Hepatocyte (in vitro differentiated cells): ENCODE data around the gene RNASEL. TPM values are rescaled to one million over a fixed set of nuclear protein-coding genes. Genes with fewer than 3 reads are reported as not detected.
A peak's percentile ranks its signal among the peaks of the same experiment; 100 is the strongest.

Experiments used
- DNase-seq: peaks from one replicate; pipeline ENCODE4 v3.0.0-alpha.2; 2016; ENCODE audit warnings: low spot score
- H2AFZ ChIP-seq: fragments of 200-600 bp; sonication (generic); 2 replicates; pipeline ENCODE4 v1.6.0; 2016; ENCODE audit warnings: antibody characterized with exemption, mild to moderate bottlenecking
- H3K27ac ChIP-seq: fragments of 200-600 bp; sonication (generic); 2 replicates; pipeline ENCODE4 v1.5.1; 2016; ENCODE audit warnings: mild to moderate bottlenecking
- H3K27me3 ChIP-seq: fragments of 200-600 bp; sonication (generic); 2 replicates; pipeline ENCODE4 v1.6.1; 2016
- H3K36me3 ChIP-seq: fragments of 200-600 bp; sonication (generic); replicated peaks from 2 replicates; pipeline ENCODE4 v1.5.1; 2016; ENCODE audit warnings: low read depth; ENCODE audit not compliant: insufficient read depth
- H3K4me1 ChIP-seq: fragments of 200-600 bp; sonication (generic); 2 replicates; pipeline ENCODE4 v1.5.1; 2016; ENCODE audit warnings: mild to moderate bottlenecking, moderate library complexity; ENCODE audit not compliant: insufficient read depth
- H3K4me2 ChIP-seq: fragments of 200-600 bp; sonication (generic); 2 replicates; pipeline ENCODE4 v1.6.0; 2016
- H3K4me3 ChIP-seq: fragments of 200-600 bp; sonication (generic); 2 replicates; pipeline ENCODE4 v1.5.1; 2016; ENCODE audit warnings: mild to moderate bottlenecking
- H3K79me2 ChIP-seq: fragments of 200-600 bp; sonication (generic); 2 replicates; pipeline ENCODE4 v1.6.0; 2017; ENCODE audit warnings: mild to moderate bottlenecking
- H3K9me2 ChIP-seq: fragments of 200-600 bp; sonication (generic); replicated peaks from 2 replicates; pipeline ENCODE4 v1.6.0; 2017; ENCODE audit warnings: mild to moderate bottlenecking; ENCODE audit not compliant: insufficient read depth
- H3K9me3 ChIP-seq: fragments of 200-600 bp; sonication (generic); 2 replicates; pipeline ENCODE4 v1.5.1; 2016; ENCODE audit warnings: low read depth, mild to moderate bottlenecking
- H4K20me1 ChIP-seq: fragments of 200-600 bp; sonication (generic); 2 replicates; pipeline ENCODE4 v1.6.0; 2016; ENCODE audit warnings: mild to moderate bottlenecking; ENCODE audit not compliant: insufficient read depth, poor library complexity, severe bottlenecking
- EZH2 ChIP-seq: fragments of 200-600 bp; sonication (generic); IDR thresholded peaks from 2 replicates; pipeline ENCODE4 v1.6.1; 2016; ENCODE audit warnings: antibody characterized with exemption, mild to moderate bottlenecking, borderline replicate concordance
- EZH2phosphoT487 ChIP-seq: fragments of 200-600 bp; sonication (generic); IDR thresholded peaks from one replicate; pipeline ENCODE4 v1.6.1; 2018; ENCODE audit warnings: antibody characterized with exemption, mild to moderate bottlenecking, low read depth, moderate library complexity; ENCODE audit not compliant: unreplicated experiment, severe bottlenecking
- WGBS: methylation state at CpG from one replicate; pipeline ENCODE4 v1.1.6; 2016; ENCODE audit warnings: low lambda C conversion rate; ENCODE audit errors: missing lambda C conversion rate; 5-methylcytosine and 5-hydroxymethylcytosine counted together
- polyA plus RNA-seq: library from polyadenylated mRNA; unstranded; fragments of >200 nt; fragmentation: Nextera tagmentation; extraction: Ambion mirVana; gene quantifications from 2 replicates; pipeline ENCODE4 v1.2.1, GENCODE V29; 2016
- total RNA-seq: library from RNA; depleted of rRNA; stranded (reverse); fragments of >200 nt; gene quantifications from 2 replicates; pipeline ENCODE4 v1.2.3, GENCODE V29; 2014
- TF ChIP-seq, protein P1 (sequence below): fragments of 200-600 bp; sonication (generic); IDR thresholded peaks from 2 replicates; pipeline ENCODE4 v1.5.1; 2016; ENCODE audit warnings: antibody characterized with exemption, mild to moderate bottlenecking; ENCODE audit not compliant: poor library complexity

The RNASEL gene
- total and polyA plus RNA-seq, 2 experiments from 2014 or later, result 5.3 to 6.8 TPM

DNA sequence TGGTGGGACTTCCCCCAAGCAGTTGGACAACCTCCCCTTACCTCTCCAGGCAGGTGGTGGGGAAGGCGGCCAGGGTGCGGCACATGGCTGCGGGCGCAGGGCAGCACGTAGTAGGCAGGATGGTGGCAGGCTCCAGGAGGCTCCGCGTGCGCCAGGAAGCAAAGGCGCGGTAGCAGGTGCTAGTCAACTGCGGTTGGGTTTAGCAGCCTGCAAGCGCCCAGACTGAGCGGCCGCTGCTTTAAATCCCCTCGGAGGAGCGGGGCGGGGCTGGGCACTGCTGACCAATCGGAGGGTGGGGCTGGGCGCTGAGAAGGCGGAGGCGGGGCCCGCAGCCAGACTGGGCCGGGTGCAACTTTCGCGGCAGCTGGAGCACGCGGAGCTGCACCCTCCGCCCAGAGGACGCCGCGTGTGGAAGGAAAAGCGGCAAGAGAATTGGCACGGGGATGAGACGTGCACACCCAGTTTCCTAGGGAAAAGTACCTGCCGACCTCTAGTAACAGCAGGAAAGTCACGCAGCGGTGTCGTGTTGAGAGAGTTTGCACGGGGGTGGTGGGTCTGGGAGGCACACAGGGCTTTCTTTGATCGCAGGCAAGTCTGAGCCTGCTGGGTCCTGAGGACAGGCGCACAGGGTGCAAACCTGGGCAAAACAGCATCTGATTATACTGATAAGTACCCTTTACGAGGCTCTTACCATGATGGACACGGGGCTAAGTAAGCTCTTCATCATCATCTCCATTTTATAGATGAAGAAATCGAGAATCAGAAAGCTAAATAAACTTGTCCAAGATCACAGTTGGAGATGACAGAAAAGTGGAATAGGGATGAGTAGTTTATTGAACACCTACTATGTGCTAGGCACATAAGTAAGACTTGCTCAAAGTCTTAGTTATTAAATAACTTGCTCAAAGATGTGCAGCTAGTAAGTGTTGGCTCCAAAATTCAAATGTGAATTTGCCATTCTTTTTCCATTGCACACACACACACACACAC lies 15.4 kb upstream of the RNASEL start, which contains the start of gene RGS16:
TSS of gene RGS16 (minus strand) at position 215 of the 990 bp plus-strand sequence. CDS start at position 85, 130 bp downstream.
- Histone ChIP-seq H3K9me2 (no peaks in the 10 kb centered on the region), H2AFZ (peak within 1 kb of the TSS; percentile 52), H3K27ac (no peak within 1 kb of the TSS), H3K4me1 (peaks cover 10% of the 10 kb centered on the region), H3K9me3 (no peaks in the 10 kb centered on the region), H3K27me3 (peaks cover 3% of the 10 kb centered on the region), H3K36me3 (no peaks in the 10 kb centered on the region), H4K20me1 (no peaks in the 10 kb centered on the region), H3K4me3 (peak within 1 kb of the TSS; percentile 18), H3K4me2 (peak within 1 kb of the TSS; percentile 95), H3K79me2 (no peaks in the 10 kb centered on the region)
- 10% methylated on average over 25 of the region's 44 CpGs for WGBS
- TF ChIP-seq EZH2phosphoT487 (no peak), EZH2 (no peak)
- TF ChIP-seq, protein P1, sequence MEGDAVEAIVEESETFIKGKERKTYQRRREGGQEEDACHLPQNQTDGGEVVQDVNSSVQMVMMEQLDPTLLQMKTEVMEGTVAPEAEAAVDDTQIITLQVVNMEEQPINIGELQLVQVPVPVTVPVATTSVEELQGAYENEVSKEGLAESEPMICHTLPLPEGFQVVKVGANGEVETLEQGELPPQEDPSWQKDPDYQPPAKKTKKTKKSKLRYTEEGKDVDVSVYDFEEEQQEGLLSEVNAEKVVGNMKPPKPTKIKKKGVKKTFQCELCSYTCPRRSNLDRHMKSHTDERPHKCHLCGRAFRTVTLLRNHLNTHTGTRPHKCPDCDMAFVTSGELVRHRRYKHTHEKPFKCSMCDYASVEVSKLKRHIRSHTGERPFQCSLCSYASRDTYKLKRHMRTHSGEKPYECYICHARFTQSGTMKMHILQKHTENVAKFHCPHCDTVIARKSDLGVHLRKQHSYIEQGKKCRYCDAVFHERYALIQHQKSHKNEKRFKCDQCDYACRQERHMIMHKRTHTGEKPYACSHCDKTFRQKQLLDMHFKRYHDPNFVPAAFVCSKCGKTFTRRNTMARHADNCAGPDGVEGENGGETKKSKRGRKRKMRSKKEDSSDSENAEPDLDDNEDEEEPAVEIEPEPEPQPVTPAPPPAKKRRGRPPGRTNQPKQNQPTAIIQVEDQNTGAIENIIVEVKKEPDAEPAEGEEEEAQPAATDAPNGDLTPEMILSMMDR, result no peak
- peak; percentile 92 for DNase-seq

DNA sequence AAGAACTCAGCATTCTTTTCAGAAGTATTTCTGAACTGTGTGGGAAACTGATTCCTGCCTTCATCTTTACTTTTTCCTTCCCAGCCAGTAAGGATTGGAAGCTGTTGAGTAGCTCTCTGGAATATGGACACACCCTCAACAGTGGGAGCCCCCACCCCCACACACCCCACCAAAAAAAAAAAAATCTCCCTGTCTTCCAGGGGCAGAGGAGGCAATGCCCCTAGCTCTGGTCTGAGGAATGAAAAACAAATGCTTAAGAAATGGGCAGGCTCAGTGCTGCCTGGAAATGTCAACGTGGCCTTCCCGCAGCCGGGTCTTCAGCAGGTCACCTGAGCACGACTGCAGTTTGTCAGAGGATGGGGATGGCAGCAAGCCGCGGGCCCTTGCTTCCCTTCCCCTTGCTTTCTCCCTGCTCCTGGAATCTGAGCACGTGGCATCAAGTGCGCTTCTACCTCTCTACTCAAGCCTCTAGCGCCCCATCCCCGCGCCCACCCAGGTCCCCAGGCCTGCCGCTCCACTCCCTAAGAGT lies 14.7 kb upstream of the RNASEL start:
- Histone ChIP-seq H3K27ac (no peak overlapping the region), H2AFZ (peak overlapping the region; percentile 52), H3K79me2 (no peaks in the 10 kb centered on the region), H3K9me2 (no peaks in the 10 kb centered on the region), H4K20me1 (no peaks in the 10 kb centered on the region), H3K4me1 (peaks cover 10% of the 10 kb centered on the region), H3K4me3 (peak overlapping the region; percentile 18), H3K9me3 (no peaks in the 10 kb centered on the region), H3K36me3 (no peaks in the 10 kb centered on the region), H3K4me2 (peak overlapping the region; percentile 95), H3K27me3 (peaks cover 3% of the 10 kb centered on the region)
- DNase-seq, result peak; percentile 40
- WGBS, result 13% methylated on average over 9 of the region's 12 CpGs
- TF ChIP-seq EZH2phosphoT487 (no peak), EZH2 (no peak)
- TF ChIP-seq, protein P1, result no peak

DNA sequence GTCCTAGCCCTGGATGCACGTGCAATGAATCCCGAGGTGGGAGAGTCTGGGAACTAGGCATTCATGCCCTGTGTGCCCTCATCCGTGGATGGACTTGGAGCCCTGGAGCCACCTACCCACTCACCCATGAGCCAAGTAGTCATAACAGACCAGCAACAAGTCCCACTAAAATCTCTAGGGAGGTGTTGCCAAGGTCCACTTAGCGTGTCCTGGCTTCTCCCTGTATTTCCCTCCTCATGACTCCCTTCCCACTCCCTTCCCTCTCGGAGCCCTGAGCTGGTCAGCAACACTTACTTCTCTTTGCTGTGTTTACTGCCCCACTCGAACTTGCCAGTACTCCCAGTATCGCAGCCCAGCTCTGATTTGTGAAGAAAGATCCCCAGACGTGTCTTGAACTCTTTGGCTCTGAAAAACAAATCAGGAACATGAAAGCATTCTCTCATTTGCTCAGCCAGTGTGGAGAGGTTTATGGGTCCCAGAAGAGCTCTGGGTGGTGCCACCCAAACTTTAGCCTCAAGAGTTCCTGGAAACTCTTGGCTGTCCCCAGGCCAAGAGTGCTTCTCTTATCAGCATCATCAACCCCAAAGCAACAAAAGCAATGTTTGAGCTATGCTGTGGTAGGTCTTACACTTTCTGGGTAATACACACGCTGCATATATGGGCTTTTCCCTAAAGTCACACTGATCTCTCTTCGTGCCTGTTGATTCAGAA lies 14.0 kb upstream of the RNASEL start:
- Histone ChIP-seq H2AFZ (no peak overlapping the region), H3K27me3 (peaks cover 3% of the 10 kb centered on the region), H3K79me2 (no peaks in the 10 kb centered on the region), H3K9me3 (no peaks in the 10 kb centered on the region), H3K27ac (no peak overlapping the region), H3K9me2 (no peaks in the 10 kb centered on the region), H3K4me1 (peaks cover 10% of the 10 kb centered on the region), H4K20me1 (no peaks in the 10 kb centered on the region), H3K36me3 (no peaks in the 10 kb centered on the region), H3K4me3 (no peak overlapping the region), H3K4me2 (peak overlapping the region; percentile 95)
- no peak for DNase-seq
- TF ChIP-seq, protein P1, result no peak
- TF ChIP-seq EZH2phosphoT487 (no peak), EZH2 (no peak)
- WGBS, result 75% methylated on average over 10 of the region's 10 CpGs
